Measurements from ENCODE around the gene JUNB. TPM values are rescaled to one million over a fixed set of nuclear protein-coding genes. Genes with fewer than 3 reads are reported as not detected.

Gene JUNB
- total and polyA plus RNA-seq, 7 donors = 91.6 to 1,252 (median 249) TPM

- WGBS, 2 donors = 82 to 87% methylated on average over 19 of the region's 19 CpGs
- no peak for DNase-seq
- Histone ChIP-seq H3K9me3 (no peaks in the 10 kb centered on the region), H3K4me3 (no peak overlapping the region), H3K27ac (no peak overlapping the region), H3K27me3 (peaks cover 0 to 3% (median 0%) of the 10 kb centered on the region in 3 donors), H3K36me3 (no peaks in the 10 kb centered on the region), H3K4me1 (peaks cover 0 to 13% (median 9%) of the 10 kb centered on the region in 4 donors)
- intact Hi-C loops (cut with DNase I) = no loop called here
- TF ChIP-seq POLR2AphosphoS5 (IDR thresholded peaks at IDR 0.05) (no peak), EP300 (IDR thresholded peaks at IDR 0.05) (no peak), POLR2A (IDR thresholded peaks at IDR 0.05) (no peak)
- TF ChIP-seq, protein P1, sequence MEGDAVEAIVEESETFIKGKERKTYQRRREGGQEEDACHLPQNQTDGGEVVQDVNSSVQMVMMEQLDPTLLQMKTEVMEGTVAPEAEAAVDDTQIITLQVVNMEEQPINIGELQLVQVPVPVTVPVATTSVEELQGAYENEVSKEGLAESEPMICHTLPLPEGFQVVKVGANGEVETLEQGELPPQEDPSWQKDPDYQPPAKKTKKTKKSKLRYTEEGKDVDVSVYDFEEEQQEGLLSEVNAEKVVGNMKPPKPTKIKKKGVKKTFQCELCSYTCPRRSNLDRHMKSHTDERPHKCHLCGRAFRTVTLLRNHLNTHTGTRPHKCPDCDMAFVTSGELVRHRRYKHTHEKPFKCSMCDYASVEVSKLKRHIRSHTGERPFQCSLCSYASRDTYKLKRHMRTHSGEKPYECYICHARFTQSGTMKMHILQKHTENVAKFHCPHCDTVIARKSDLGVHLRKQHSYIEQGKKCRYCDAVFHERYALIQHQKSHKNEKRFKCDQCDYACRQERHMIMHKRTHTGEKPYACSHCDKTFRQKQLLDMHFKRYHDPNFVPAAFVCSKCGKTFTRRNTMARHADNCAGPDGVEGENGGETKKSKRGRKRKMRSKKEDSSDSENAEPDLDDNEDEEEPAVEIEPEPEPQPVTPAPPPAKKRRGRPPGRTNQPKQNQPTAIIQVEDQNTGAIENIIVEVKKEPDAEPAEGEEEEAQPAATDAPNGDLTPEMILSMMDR (IDR thresholded peaks at IDR 0.05) = no peak
Measured at GRCh38 chr19:12756150-12756883, 35.0 kb upstream of the JUNB start.

- Histone ChIP-seq H3K4me1 (peaks cover 0 to 13% (median 9%) of the 10 kb centered on the region in 4 donors), H3K27me3 (no peaks in the 10 kb centered on the region), H3K27ac (peak overlapping the region; percentile 28 to 53 (median 40)), H3K4me3 (peak overlapping the region; percentile 1 to 41 (median 34)), H3K36me3 (peaks cover 0 to 4% (median 0%) of the 10 kb centered on the region in 4 donors), H3K9me3 (no peaks in the 10 kb centered on the region)
- intact Hi-C loops (cut with DNase I) = no loop called here
- TF ChIP-seq, protein P1 (IDR thresholded peaks at IDR 0.05) = peak; percentile 56 to 85 (median 78)
- TF ChIP-seq EP300 (IDR thresholded peaks at IDR 0.05) = no peak
- 5 to 9% methylated on average over 60 of the region's 60 CpGs for WGBS, 2 donors
- peak; percentile 87 for DNase-seq
Measured at GRCh38 chr19:12757544-12758274, 33.6 kb upstream of the JUNB start.

- Histone ChIP-seq H3K4me3 (no peak overlapping the region), H3K27ac (no peak overlapping the region), H3K4me1 (peaks cover 0 to 13% (median 9%) of the 10 kb centered on the region in 4 donors), H3K36me3 (peaks cover 0 to 18% (median 1%) of the 10 kb centered on the region in 4 donors), H3K27me3 (no peaks in the 10 kb centered on the region), H3K9me3 (no peaks in the 10 kb centered on the region)
- intact Hi-C loops (cut with DNase I) = no loop called here
- 88 to 90% methylated on average over 6 of the region's 6 CpGs for WGBS, 2 donors
- TF ChIP-seq POLR2A (IDR thresholded peaks at IDR 0.05) (no peak), POLR2AphosphoS5 (IDR thresholded peaks at IDR 0.05) (no peak), EP300 (IDR thresholded peaks at IDR 0.05) (no peak)
- TF ChIP-seq, protein P1 (IDR thresholded peaks at IDR 0.05) = no peak
- no peak for DNase-seq
Measured at GRCh38 chr19:12759686-12760085, 31.6 kb upstream of the JUNB start.

DNA sequence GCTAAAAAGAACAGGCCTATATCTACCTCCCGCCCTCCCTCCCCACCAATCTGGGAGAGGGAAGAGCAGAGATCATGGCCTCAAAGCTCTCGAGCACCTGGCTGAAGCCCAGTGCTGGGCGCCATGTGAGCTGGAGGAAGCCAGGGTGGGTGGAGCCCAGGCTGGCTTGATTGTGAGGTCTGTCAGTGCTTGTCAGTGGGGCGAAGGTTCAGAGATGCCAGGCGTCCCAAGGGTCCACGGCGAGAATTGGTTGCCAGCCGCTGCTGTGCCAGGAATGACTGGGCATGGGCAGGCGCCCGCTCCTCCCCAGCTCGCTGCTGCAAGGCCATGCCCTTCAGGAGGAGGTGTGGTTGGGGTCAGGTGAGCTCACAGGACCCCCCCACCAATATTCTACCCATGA, 28.2 kb upstream of the JUNB start:
- no peak for DNase-seq
- Histone ChIP-seq H3K36me3 (peaks cover 0 to 30% (median 2%) of the 10 kb centered on the region in 4 donors), H3K27ac (no peak overlapping the region), H3K9me3 (no peaks in the 10 kb centered on the region), H3K4me3 (no peak overlapping the region), H3K27me3 (no peaks in the 10 kb centered on the region), H3K4me1 (peaks cover 0 to 11% (median 0%) of the 10 kb centered on the region in 4 donors)
- TF ChIP-seq POLR2A (IDR thresholded peaks at IDR 0.05) (no peak), POLR2AphosphoS5 (IDR thresholded peaks at IDR 0.05) (no peak), EP300 (IDR thresholded peaks at IDR 0.05) (no peak)
- TF ChIP-seq, protein P1 (IDR thresholded peaks at IDR 0.05) = no peak
- intact Hi-C loops (cut with DNase I) = no loop called here
- WGBS, 2 donors = 96 to 97% methylated on average over 11 of the region's 11 CpGs

All from sigmoid colon (tissue), 7 donors.